ENCODE data around the gene TMEM165. TPM values are rescaled to one million over a fixed set of nuclear protein-coding genes. Genes with fewer than 3 reads are reported as not detected.

Gene TMEM165
- total and polyA plus RNA-seq, 10 of the 15 experiments (the other 5 are each of a cell fraction or from before 2014, with no cell fraction given): 18.3 to 141 (median 81.1) TPM

GRCh38 chr4:55395529-55396307 is at the start of gene TMEM165 (continued):
- no peak for TF ChIP-seq CUX1 (IDR thresholded peaks at IDR 0.05; ENCODE audit: insufficient replicate concordance, low read depth, low read length)
- TF ChIP-seq MXI1 (IDR thresholded peaks at IDR 0.05; ENCODE audit: low read depth, low read length): peak; percentile 67
- no peak for TF ChIP-seq ZBED1 (IDR thresholded peaks at IDR 0.05; ENCODE audit: borderline replicate concordance)
- no peak for TF ChIP-seq HSF1 (IDR thresholded peaks at IDR 0.05; ENCODE audit: low read depth, low read length)
- TF ChIP-seq SKIL (IDR thresholded peaks at IDR 0.05; ENCODE audit: low read depth, poor library complexity, severe bottlenecking): no peak
- no peak; the same call in 1 of the 2 replicates for TF ChIP-seq PKNOX1 (IDR thresholded peaks at IDR 0.05)
- TF ChIP-seq MLLT1 (IDR thresholded peaks at IDR 0.05): peak; percentile 70; the same call in 1 of the 2 replicates
- TF ChIP-seq CREM (IDR thresholded peaks at IDR 0.05; ENCODE audit: low read depth): peak; percentile 63
- TF ChIP-seq MTA3 (IDR thresholded peaks at IDR 0.05; ENCODE audit: borderline replicate concordance, low read length): no peak
- peak; percentile 14; the same call in 1 of the 2 replicates for TF ChIP-seq IRF3 (IDR thresholded peaks at IDR 0.05)
- TF ChIP-seq BACH1 (IDR thresholded peaks at IDR 0.05; ENCODE audit: borderline replicate concordance): peak; percentile 64; the same call in 1 of the 2 replicates
- TF ChIP-seq BHLHE40 (IDR thresholded peaks at IDR 0.05; ENCODE audit: borderline replicate concordance in 1 of 2, low read depth in 2 of 2, low read length in 1 of 2): peak; percentile 7 to 73; a peak in 1 of 4 replicates
- no peak for TF ChIP-seq NRF1 (conservative IDR thresholded peaks at IDR 0.05; ENCODE audit: low read depth, low read length)
- no peak for TF ChIP-seq SMC3 (IDR thresholded peaks at IDR 0.05; ENCODE audit: borderline replicate concordance, low read length)
- TF ChIP-seq EP300 (IDR thresholded peaks at IDR 0.05; ENCODE audit: borderline replicate concordance in 1 of 2, control insufficient read depth in 1 of 2, low read depth in 2 of 2, low read length in 2 of 2): no peak
